Measurements from ENCODE around the gene SDHC. TPM values are rescaled to one million over a fixed set of nuclear protein-coding genes. Genes with fewer than 3 reads are reported as not detected.
A peak's percentile ranks its signal among the peaks of the same experiment; 100 is the strongest.

SDHC gene
- 100 to 1,000 TPM in 1 of 2 donors, 10 to 100 TPM in 1; 37.8 to 151 TPM for total RNA-seq

- Histone ChIP-seq H3K27ac (peak within 1 kb of the TSS; percentile 95 to 96), H3K36me3 (no peaks in the 10 kb centered on the region), H3K27me3 (no peaks in the 10 kb centered on the region), H3K9me3 (no peaks in the 10 kb centered on the region), H3K4me1 (peaks cover 0 to 23% of the 10 kb centered on the region in 2 donors), H3K4me3 (peak within 1 kb of the TSS; percentile 74 to 85)
- peak; percentile 93 for DNase-seq (ENCODE audit: low spot score)
- TF ChIP-seq, protein P1, sequence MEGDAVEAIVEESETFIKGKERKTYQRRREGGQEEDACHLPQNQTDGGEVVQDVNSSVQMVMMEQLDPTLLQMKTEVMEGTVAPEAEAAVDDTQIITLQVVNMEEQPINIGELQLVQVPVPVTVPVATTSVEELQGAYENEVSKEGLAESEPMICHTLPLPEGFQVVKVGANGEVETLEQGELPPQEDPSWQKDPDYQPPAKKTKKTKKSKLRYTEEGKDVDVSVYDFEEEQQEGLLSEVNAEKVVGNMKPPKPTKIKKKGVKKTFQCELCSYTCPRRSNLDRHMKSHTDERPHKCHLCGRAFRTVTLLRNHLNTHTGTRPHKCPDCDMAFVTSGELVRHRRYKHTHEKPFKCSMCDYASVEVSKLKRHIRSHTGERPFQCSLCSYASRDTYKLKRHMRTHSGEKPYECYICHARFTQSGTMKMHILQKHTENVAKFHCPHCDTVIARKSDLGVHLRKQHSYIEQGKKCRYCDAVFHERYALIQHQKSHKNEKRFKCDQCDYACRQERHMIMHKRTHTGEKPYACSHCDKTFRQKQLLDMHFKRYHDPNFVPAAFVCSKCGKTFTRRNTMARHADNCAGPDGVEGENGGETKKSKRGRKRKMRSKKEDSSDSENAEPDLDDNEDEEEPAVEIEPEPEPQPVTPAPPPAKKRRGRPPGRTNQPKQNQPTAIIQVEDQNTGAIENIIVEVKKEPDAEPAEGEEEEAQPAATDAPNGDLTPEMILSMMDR (IDR thresholded peaks at IDR 0.05) = peak in 1 of 2 donors; percentile 36
These were observed at the start of gene SDHC for GRCh38 chr1:161314201-161314981. Gene SDHC (plus strand): TSS chr1:161314381. CDS start chr1:161314406, 25 bp downstream.

GRCh38 chr1:161265305-161265704, 48.9 kb upstream of the SDHC start:
- no peaks in the 10 kb centered on the region for H3K4me1 ChIP-seq

DNA sequence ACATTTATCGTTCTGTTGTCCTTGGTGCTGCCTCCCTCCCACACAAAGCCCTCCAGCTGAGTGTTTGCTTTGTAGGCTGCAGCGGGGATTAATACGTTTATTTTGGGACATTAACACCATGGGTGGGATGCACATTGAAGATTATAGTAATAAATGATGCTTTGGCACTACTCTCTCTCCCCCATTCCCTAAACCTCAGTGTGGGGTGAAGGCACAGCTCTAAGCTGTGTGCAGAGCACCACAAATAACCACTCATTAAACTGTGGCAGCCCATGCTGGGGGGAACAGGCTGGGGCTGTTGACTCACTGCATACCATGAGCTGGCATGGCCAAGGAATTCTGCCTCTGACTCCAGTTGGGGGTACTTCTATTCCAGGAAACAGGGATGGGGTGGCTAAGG, 48.0 kb upstream of the SDHC start:
- Histone ChIP-seq H3K36me3 (no peaks in the 10 kb centered on the region), H3K27ac (no peak overlapping the region), H3K9me3 (no peaks in the 10 kb centered on the region), H3K4me1 (no peaks in the 10 kb centered on the region), H3K27me3 (no peaks in the 10 kb centered on the region), H3K4me3 (no peak overlapping the region)
- TF ChIP-seq, protein P1 (IDR thresholded peaks at IDR 0.05) = no peak
- DNase-seq (ENCODE audit: low spot score) = no peak

More at GRCh38 chr1:161265305-161265704, 48.9 kb upstream of the SDHC start:
- TF ChIP-seq, protein P1 (IDR thresholded peaks at IDR 0.05) = no peak
- no peak overlapping the region for H3K27ac ChIP-seq
- DNase-seq (ENCODE audit: low spot score) = no peak
- H3K4me3 ChIP-seq = no peak overlapping the region
- H3K9me3 ChIP-seq = no peaks in the 10 kb centered on the region
- no peaks in the 10 kb centered on the region for H3K27me3 ChIP-seq
- H3K36me3 ChIP-seq = no peaks in the 10 kb centered on the region

GRCh38 chr1:161266836-161267235, 47.3 kb upstream of the SDHC start:
- no peak for DNase-seq (ENCODE audit: low spot score)
- Histone ChIP-seq H3K27ac (no peak overlapping the region), H3K36me3 (no peaks in the 10 kb centered on the region), H3K4me1 (no peaks in the 10 kb centered on the region), H3K4me3 (no peak overlapping the region), H3K9me3 (no peaks in the 10 kb centered on the region), H3K27me3 (no peaks in the 10 kb centered on the region)
- TF ChIP-seq, protein P1 (IDR thresholded peaks at IDR 0.05) = no peak

DNA sequence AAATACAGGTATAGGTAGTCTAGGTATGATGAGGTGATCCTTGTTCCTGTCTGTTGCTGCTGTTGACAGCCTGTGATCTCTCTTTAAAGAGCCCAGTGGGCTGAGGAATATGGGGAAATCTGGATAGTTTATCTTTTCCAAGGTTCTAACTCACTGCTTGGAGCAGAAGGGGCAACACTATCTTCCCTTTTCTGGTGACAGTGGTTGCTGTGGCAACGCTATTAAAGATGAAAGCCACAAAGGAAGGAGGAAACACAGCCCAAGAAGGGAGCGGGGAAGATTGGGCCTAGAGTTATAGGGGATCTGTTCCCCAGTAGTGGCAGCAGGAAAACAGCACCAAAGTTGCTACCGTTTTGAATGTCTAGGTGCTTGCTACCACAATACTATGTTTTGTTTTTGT, 46.9 kb upstream of the SDHC start:
- no peaks in the 10 kb centered on the region for H3K9me3 ChIP-seq
- TF ChIP-seq, protein P1 (IDR thresholded peaks at IDR 0.05) = no peak
- H3K4me1 ChIP-seq = no peaks in the 10 kb centered on the region
- DNase-seq (ENCODE audit: low spot score) = no peak
- H3K27me3 ChIP-seq = no peaks in the 10 kb centered on the region
- H3K27ac ChIP-seq = no peak overlapping the region
- H3K36me3 ChIP-seq = no peaks in the 10 kb centered on the region
- H3K4me3 ChIP-seq = no peak overlapping the region
